Measurements from ENCODE around the gene BFSP2.
"Not testable (repeated sequence)": the region's sequence is repeated elsewhere in the genome, so short reads cannot be mapped to it uniquely, and the experiment has no call there.

The BFSP2 gene

GRCh38 chr3:133509488-133509887, 109.6 kb downstream of the BFSP2 start:
- TF ChIP-seq CTCF (conservative IDR thresholded peaks at IDR 0.05; ENCODE audit: low read length): no peak
- DNase-seq (ENCODE audit: low read depth): no peak
- H3K4me3 ChIP-seq (ENCODE audit: low read length): no peak overlapping the region

GRCh38 chr3:133512416-133513089, 112.7 kb downstream of the BFSP2 start:
- no peak for TF ChIP-seq CTCF (conservative IDR thresholded peaks at IDR 0.05; ENCODE audit: low read length)
- no peak for DNase-seq (ENCODE audit: low read depth)
- H3K4me3 ChIP-seq (ENCODE audit: low read length): no peak overlapping the region

- no peak overlapping the region for H3K4me3 ChIP-seq (ENCODE audit: low read length)
- TF ChIP-seq CTCF (conservative IDR thresholded peaks at IDR 0.05; ENCODE audit: low read length): no peak
- DNase-seq (ENCODE audit: low read depth): no peak
Measured at GRCh38 chr3:133514418-133514817, 114.6 kb downstream of the BFSP2 start.

- DNase-seq (ENCODE audit: low read depth): no peak
- H3K4me3 ChIP-seq (ENCODE audit: low read length): no peak overlapping the region
- TF ChIP-seq CTCF (conservative IDR thresholded peaks at IDR 0.05; ENCODE audit: low read length): no peak
Measured at GRCh38 chr3:133515127-133515526, 115.3 kb downstream of the BFSP2 start.

- H3K4me3 ChIP-seq (ENCODE audit: low read length): no peak overlapping the region
- no peak for DNase-seq (ENCODE audit: low read depth)
- no peak for TF ChIP-seq CTCF (conservative IDR thresholded peaks at IDR 0.05; ENCODE audit: low read length)
Measured at GRCh38 chr3:133520286-133520685, 120.4 kb downstream of the BFSP2 start.

- not testable (repeated sequence) for DNase-seq (ENCODE audit: low read depth); H3K4me3 ChIP-seq (ENCODE audit: low read length)
Measured at GRCh38 chr3:133520938-133521337, 121.1 kb downstream of the BFSP2 start.

GRCh38 chr3:133521946-133522345, 122.1 kb downstream of the BFSP2 start:
- no peak overlapping the region for H3K4me3 ChIP-seq (ENCODE audit: low read length)
- no peak for DNase-seq (ENCODE audit: low read depth)
- no peak for TF ChIP-seq CTCF (conservative IDR thresholded peaks at IDR 0.05; ENCODE audit: low read length)

GRCh38 chr3:133523758-133524157, 123.9 kb downstream of the BFSP2 start:
- DNase-seq (ENCODE audit: low read depth): not testable (repeated sequence)

More at GRCh38 chr3:133523758-133524157, 123.9 kb downstream of the BFSP2 start:
- H3K4me3 ChIP-seq (ENCODE audit: low read length): not testable (repeated sequence)

Measured in AG10803 (cell line).